Measurements from ENCODE around the gene OPCML. TPM values are rescaled to one million over a fixed set of nuclear protein-coding genes. Genes with fewer than 3 reads are reported as not detected.

OPCML gene
- total and polyA plus RNA-seq, 4 donors: under 0.01 to 0.01 TPM; not detected in 2

GRCh38 chr11:133197425-133197824, 334.9 kb downstream of the OPCML start:
- no peak overlapping the region for H3K9ac ChIP-seq (ENCODE audit: low read depth in 1 of 2, low read length in 2 of 2)
- no peak for DNase-seq (ENCODE audit: low spot score)
- no peaks in the 10 kb centered on the region for H3K4me1 ChIP-seq (ENCODE audit: control insufficient read depth in 4 of 4, insufficient read depth in 4 of 4, low read length in 3 of 4)
- TF ChIP-seq ATF3 (IDR thresholded peaks at IDR 0.05) (no peak), REST (IDR thresholded peaks at IDR 0.05) (no peak), YY1 (IDR thresholded peaks at IDR 0.05) (no peak), SP1 (IDR thresholded peaks at IDR 0.05) (no peak), HNF4A (conservative IDR thresholded peaks at IDR 0.05) (no peak), HNF4G (IDR thresholded peaks at IDR 0.05) (no peak), CTCF (IDR thresholded peaks at IDR 0.05; ENCODE audit: low read depth, low read length, missing input control) (no peak), FOXA1 (IDR thresholded peaks at IDR 0.05) (no peak), TAF1 (conservative IDR thresholded peaks at IDR 0.05) (no peak), MAX (IDR thresholded peaks at IDR 0.05) (no peak), EGR1 (IDR thresholded peaks at IDR 0.05; ENCODE audit: low read depth in 2 of 2) (no peak), RXRA (IDR thresholded peaks at IDR 0.05) (no peak), GABPA (IDR thresholded peaks at IDR 0.05 in 1 of 2, conservative IDR thresholded peaks at IDR 0.05 in 1 of 2) (no peak), ZBTB33 (IDR thresholded peaks at IDR 0.05) (no peak), FOXA2 (IDR thresholded peaks at IDR 0.05) (no peak), NR2F2 (IDR thresholded peaks at IDR 0.05) (no peak)
- peaks cover 0 to 8% (median 2%) of the 10 kb centered on the region in 4 donors for H3K27me3 ChIP-seq (ENCODE audit: control insufficient read depth in 4 of 4, insufficient read depth in 4 of 4, low read length in 3 of 4)
- H3K4me3 ChIP-seq (ENCODE audit: low read depth in 1 of 3, low read length in 3 of 3): no peak overlapping the region
- H3K36me3 ChIP-seq (ENCODE audit: control insufficient read depth in 4 of 4, insufficient read depth in 3 of 4, low read depth in 1 of 4, low read length in 3 of 4): no peaks in the 10 kb centered on the region
- no peaks in the 10 kb centered on the region for H3K9me3 ChIP-seq (ENCODE audit: control insufficient read depth in 4 of 4, low read length in 3 of 4)
- no peak overlapping the region for H3K27ac ChIP-seq (ENCODE audit: low read depth in 1 of 2, low read length in 2 of 2)
- WGBS: 71% methylated on average over 4 of the region's 4 CpGs

GRCh38 chr11:133191931-133192330, 340.4 kb downstream of the OPCML start:
- H3K27me3 ChIP-seq (ENCODE audit: control insufficient read depth in 4 of 4, insufficient read depth in 4 of 4, low read length in 3 of 4): peaks cover 0 to 8% (median 2%) of the 10 kb centered on the region in 4 donors
- WGBS: 41% methylated on average over 1 of the region's 1 CpG
- DNase-seq (ENCODE audit: low spot score): no peak
- H3K4me3 ChIP-seq (ENCODE audit: low read depth in 1 of 3, low read length in 3 of 3): no peak overlapping the region
- H3K27ac ChIP-seq (ENCODE audit: low read depth in 1 of 2, low read length in 2 of 2): no peak overlapping the region
- no peaks in the 10 kb centered on the region for H3K4me1 ChIP-seq (ENCODE audit: control insufficient read depth in 4 of 4, insufficient read depth in 4 of 4, low read length in 3 of 4)
- no peaks in the 10 kb centered on the region for H3K36me3 ChIP-seq (ENCODE audit: control insufficient read depth in 4 of 4, insufficient read depth in 3 of 4, low read depth in 1 of 4, low read length in 3 of 4)
- no peak overlapping the region for H3K9ac ChIP-seq (ENCODE audit: low read depth in 1 of 2, low read length in 2 of 2)
- H3K9me3 ChIP-seq (ENCODE audit: control insufficient read depth in 4 of 4, low read length in 3 of 4): no peaks in the 10 kb centered on the region
- TF ChIP-seq NR2F2 (IDR thresholded peaks at IDR 0.05) (no peak), SP1 (IDR thresholded peaks at IDR 0.05) (no peak)
